Type B pancreatic cell (in vitro differentiated cells): ENCODE measurements around the gene CYP4F12. TPM values are rescaled to one million over a fixed set of nuclear protein-coding genes. Genes with fewer than 3 reads are reported as not detected.

Experiments
- DNase-seq: peaks from one replicate; pipeline ENCODE4 v3.0.0; 2021; ENCODE audit warnings: mixed read lengths; ENCODE audit not compliant: unreplicated experiment; ENCODE audit errors: extremely low spot score
- H3K27ac Mint-ChIP-seq: 2 replicates; pipeline ENCODE4 v1.8.0; 2021; ENCODE audit warnings: mild to moderate bottlenecking, mixed read lengths
- H3K27me3 Mint-ChIP-seq: 2 replicates; pipeline ENCODE4 v1.8.0; 2021; ENCODE audit warnings: mixed read lengths
- H3K36me3 Mint-ChIP-seq: 2 replicates; pipeline ENCODE4 v1.8.0; 2021; ENCODE audit warnings: mixed read lengths
- H3K4me1 Mint-ChIP-seq: one replicate; pipeline ENCODE4 v1.8.0; 2021; ENCODE audit warnings: mixed read lengths; ENCODE audit not compliant: unreplicated experiment
- H3K4me3 Mint-ChIP-seq: 2 replicates; pipeline ENCODE4 v1.8.0; 2021; ENCODE audit warnings: mild to moderate bottlenecking, mixed read lengths
- H3K9me3 Mint-ChIP-seq: 2 replicates; pipeline ENCODE4 v1.8.0; 2021; ENCODE audit warnings: mixed read lengths
- total RNA-seq: library from RNA; stranded (reverse); gene quantifications from 2 replicates; pipeline ENCODE4 v1.2.1, GENCODE V29; 2021; ENCODE audit warnings: low replicate concordance
- TF ChIP-seq, protein P1 (sequence below): fragments of 200-600 bp; sonication (generic); conservative IDR thresholded peaks from 2 replicates; pipeline ENCODE4 v1.5.0; 2021; ENCODE audit warnings: antibody characterized with exemption, mild to moderate bottlenecking

Gene CYP4F12
- total RNA-seq, 1 donor from 2014 or later = 1.2 TPM

- Mint-ChIP-seq H3K27ac (no peak overlapping the region), H3K9me3 (peaks cover 10% of the 10 kb centered on the region), H3K27me3 (no peaks in the 10 kb centered on the region), H3K4me3 (no peak overlapping the region), H3K36me3 (no peaks in the 10 kb centered on the region), H3K4me1 (no peaks in the 10 kb centered on the region)
- TF ChIP-seq, protein P1, sequence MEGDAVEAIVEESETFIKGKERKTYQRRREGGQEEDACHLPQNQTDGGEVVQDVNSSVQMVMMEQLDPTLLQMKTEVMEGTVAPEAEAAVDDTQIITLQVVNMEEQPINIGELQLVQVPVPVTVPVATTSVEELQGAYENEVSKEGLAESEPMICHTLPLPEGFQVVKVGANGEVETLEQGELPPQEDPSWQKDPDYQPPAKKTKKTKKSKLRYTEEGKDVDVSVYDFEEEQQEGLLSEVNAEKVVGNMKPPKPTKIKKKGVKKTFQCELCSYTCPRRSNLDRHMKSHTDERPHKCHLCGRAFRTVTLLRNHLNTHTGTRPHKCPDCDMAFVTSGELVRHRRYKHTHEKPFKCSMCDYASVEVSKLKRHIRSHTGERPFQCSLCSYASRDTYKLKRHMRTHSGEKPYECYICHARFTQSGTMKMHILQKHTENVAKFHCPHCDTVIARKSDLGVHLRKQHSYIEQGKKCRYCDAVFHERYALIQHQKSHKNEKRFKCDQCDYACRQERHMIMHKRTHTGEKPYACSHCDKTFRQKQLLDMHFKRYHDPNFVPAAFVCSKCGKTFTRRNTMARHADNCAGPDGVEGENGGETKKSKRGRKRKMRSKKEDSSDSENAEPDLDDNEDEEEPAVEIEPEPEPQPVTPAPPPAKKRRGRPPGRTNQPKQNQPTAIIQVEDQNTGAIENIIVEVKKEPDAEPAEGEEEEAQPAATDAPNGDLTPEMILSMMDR = no peak
- no peak for DNase-seq
These were observed 44.9 kb downstream of the CYP4F12 start for GRCh38 chr19:15717809-15718208.

DNA sequence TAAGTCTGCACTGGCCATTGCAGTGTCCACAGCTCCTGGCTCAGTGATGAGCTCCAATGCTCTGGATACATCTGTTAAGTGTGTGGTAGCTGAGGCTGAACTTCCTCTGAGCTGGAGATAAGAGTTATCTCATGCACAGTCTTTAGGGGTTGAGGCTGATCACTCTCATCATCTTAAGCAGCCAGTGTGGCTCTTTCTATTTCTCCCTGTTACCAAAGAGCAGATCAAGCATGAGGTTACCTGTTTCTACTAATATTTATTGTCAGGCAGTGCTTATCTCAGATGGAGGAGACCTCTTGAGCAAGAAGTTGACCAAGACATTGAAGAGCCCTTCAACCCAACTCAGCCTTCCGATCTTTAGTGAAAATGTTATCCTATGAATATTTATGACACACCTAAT, 48.4 kb downstream of the CYP4F12 start:
- no peaks in the 10 kb centered on the region for H3K4me1 Mint-ChIP-seq
- no peak overlapping the region for H3K27ac Mint-ChIP-seq
- H3K27me3 Mint-ChIP-seq = no peaks in the 10 kb centered on the region
- peaks cover 10% of the 10 kb centered on the region for H3K9me3 Mint-ChIP-seq
- DNase-seq = no peak
- no peak overlapping the region for H3K4me3 Mint-ChIP-seq
- H3K36me3 Mint-ChIP-seq = no peaks in the 10 kb centered on the region
- TF ChIP-seq, protein P1 = no peak

- TF ChIP-seq, protein P1 = no peak
- Mint-ChIP-seq H3K9me3 (peaks cover 10% of the 10 kb centered on the region), H3K27ac (no peak overlapping the region), H3K4me3 (no peak overlapping the region), H3K36me3 (no peaks in the 10 kb centered on the region), H3K4me1 (no peaks in the 10 kb centered on the region), H3K27me3 (no peaks in the 10 kb centered on the region)
- no peak for DNase-seq
These were observed 50.1 kb downstream of the CYP4F12 start for GRCh38 chr19:15722956-15723355.

GRCh38 chr19:15727724-15728123, 54.8 kb downstream of the CYP4F12 start, which contains the start of gene OR10H2:
Gene OR10H2 (plus strand): TSS chr19:15728024. CDS start chr19:15728044, 20 bp downstream.
- H3K9me3 Mint-ChIP-seq = no peaks in the 10 kb centered on the region
- H3K4me3 Mint-ChIP-seq = no peak within 1 kb of the TSS
- no peak for DNase-seq
- H3K27ac Mint-ChIP-seq = no peak within 1 kb of the TSS
- TF ChIP-seq, protein P1 = no peak
- H3K27me3 Mint-ChIP-seq = no peaks in the 10 kb centered on the region
- H3K4me1 Mint-ChIP-seq = no peaks in the 10 kb centered on the region
- H3K36me3 Mint-ChIP-seq = no peaks in the 10 kb centered on the region

GRCh38 chr19:15730538-15730937, 57.7 kb downstream of the CYP4F12 start:
- H3K4me3 Mint-ChIP-seq = no peak overlapping the region
- H3K9me3 Mint-ChIP-seq = peaks cover 2% of the 10 kb centered on the region
- H3K27me3 Mint-ChIP-seq = no peaks in the 10 kb centered on the region
- no peak overlapping the region for H3K27ac Mint-ChIP-seq
- TF ChIP-seq, protein P1 = no peak
- DNase-seq = no peak
- H3K36me3 Mint-ChIP-seq = no peaks in the 10 kb centered on the region
- no peaks in the 10 kb centered on the region for H3K4me1 Mint-ChIP-seq

DNA sequence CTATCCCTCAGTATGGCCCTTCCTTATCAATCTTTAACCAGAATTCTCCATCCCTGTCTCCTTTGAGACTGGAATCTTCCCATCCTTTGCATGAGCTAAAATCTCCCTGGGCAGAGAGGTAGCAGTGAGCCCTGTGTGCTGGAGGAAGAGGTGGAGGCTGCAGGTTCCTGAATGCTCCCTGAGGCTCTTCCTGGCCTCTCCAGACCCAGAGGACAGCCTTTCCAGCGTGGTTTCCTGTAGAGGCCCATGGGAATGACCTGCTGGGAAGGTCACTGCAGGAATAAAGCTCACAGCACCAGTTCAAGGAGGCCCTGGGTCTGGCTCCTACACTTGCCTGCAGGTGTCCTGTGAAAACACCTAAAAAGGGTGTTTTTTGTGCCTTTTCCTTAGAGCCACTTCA, 59.5 kb downstream of the CYP4F12 start:
- Mint-ChIP-seq H3K4me3 (no peak overlapping the region), H3K36me3 (no peaks in the 10 kb centered on the region), H3K27ac (no peak overlapping the region), H3K9me3 (peaks cover 4% of the 10 kb centered on the region), H3K27me3 (no peaks in the 10 kb centered on the region), H3K4me1 (no peaks in the 10 kb centered on the region)
- TF ChIP-seq, protein P1 = no peak
- DNase-seq = no peak
